Measurements from ENCODE around the gene C2CD5. TPM values are rescaled to one million over a fixed set of nuclear protein-coding genes. Genes with fewer than 3 reads are reported as not detected.

The C2CD5 gene
- total RNA-seq, 1 donor from 2014 or later, result 14.5 TPM

DNA sequence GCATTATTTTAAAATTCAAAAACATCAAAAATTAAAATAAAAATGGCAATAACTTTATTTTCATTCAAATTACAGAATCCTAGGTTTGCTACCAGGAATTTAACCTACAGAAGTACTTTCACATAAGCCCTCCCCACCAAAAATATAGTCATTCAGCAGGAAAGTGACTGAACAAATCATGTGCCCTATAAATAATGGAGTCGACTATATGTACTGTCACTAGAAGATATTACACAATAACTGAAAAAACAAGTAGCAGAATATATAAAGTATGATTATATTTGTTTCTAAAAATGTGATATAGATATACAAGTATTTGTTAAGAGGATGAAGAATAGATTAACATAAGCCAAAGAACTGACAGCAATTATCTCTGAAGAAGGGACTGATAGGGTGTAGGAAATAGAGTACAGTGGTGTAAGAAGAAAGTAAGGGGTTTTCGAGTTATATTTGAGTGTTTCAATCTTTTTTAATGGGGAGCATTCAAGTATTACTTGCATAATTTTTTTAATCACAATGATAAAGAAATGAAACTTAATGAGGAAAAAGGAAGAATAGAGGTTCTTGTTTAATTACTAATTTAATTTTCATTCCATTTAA is 7.9 kb downstream of the C2CD5 start:
- H3K4me3 ChIP-seq (ENCODE audit: low read depth, low read length), result no peak overlapping the region
- no peak for TF ChIP-seq CTCF (conservative IDR thresholded peaks at IDR 0.05; ENCODE audit: low read depth, low read length)
- DNase-seq (ENCODE audit: low read depth), result no peak

DNA sequence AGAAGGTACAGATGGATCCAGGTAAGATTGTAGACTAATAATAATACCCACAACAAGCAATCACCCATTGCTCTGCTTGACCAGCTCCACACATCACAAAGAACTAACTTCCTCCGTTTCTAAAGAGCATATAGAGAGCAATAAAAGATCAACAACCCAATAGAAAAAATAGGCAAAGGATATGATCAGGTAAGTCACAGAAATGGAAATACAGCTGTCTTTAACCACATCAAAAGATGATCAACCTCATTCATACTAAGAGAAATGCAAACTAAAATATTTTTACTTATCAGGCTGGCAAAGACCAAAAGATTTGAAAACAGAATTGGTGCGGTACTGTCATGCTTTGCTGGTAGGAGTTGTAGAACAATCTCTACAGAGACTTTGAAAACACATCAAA is 8.9 kb downstream of the C2CD5 start:
- DNase-seq (ENCODE audit: low read depth), result no peak
- no peak overlapping the region for H3K4me3 ChIP-seq (ENCODE audit: low read depth, low read length)
- TF ChIP-seq CTCF (conservative IDR thresholded peaks at IDR 0.05; ENCODE audit: low read depth, low read length), result no peak

GRCh38 chr12:22535038-22535437 is 9.3 kb downstream of the C2CD5 start:
- DNase-seq (ENCODE audit: low read depth), result no peak

DNA sequence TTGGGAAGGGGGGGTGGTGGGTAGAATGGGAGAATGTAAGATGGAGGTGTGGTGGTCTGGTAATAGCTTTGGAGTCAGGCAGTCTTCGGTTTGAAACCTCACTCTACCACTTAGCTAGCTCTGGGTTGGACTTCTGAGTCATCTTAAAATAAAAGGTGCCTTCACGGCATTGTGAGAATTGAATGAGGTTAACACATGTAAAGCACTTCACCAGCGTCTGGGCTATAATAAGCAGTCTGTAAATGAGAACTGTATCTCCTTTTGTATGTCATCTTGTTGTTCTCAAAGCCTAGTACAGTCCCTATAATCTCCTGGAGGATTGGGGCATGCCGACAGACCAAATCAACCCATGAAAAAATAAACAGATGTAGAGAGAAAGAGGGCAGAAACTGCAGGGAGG is 11.2 kb downstream of the C2CD5 start:
- no peak for TF ChIP-seq CTCF (conservative IDR thresholded peaks at IDR 0.05; ENCODE audit: low read depth, low read length)
- no peak for DNase-seq (ENCODE audit: low read depth)

More at GRCh38 chr12:22535038-22535437, 9.3 kb downstream of the C2CD5 start:
- TF ChIP-seq CTCF (conservative IDR thresholded peaks at IDR 0.05; ENCODE audit: low read depth, low read length), result no peak
- H3K4me3 ChIP-seq (ENCODE audit: low read depth, low read length), result no peak overlapping the region

GRCh38 chr12:22532317-22532716 is 12.0 kb downstream of the C2CD5 start:
- H3K4me3 ChIP-seq (ENCODE audit: low read depth, low read length), result no peak overlapping the region
- DNase-seq (ENCODE audit: low read depth), result no peak
- no peak for TF ChIP-seq CTCF (conservative IDR thresholded peaks at IDR 0.05; ENCODE audit: low read depth, low read length)

More for the DNA sequence above, 11.2 kb downstream of the C2CD5 start:
- H3K4me3 ChIP-seq (ENCODE audit: low read depth, low read length), result no peak overlapping the region

DNA sequence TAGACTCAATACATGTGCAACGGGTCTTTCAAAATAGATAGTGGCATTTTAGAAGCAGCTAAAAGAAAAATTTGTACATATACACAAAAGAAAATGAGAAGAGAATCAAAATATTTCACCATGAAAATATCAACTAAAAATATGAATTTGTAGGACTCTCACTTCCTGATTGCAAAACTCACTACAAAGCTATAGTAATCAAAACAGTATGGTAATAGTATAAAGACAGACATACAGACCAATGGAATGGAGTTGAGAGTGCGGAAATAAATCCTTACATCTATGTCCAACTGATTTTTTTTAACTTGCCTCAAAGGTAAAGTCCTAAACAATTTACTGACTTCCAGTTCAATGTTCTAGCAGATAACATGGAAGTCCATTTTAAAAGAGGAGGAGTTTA is 13.1 kb downstream of the C2CD5 start:
- no peak for TF ChIP-seq CTCF (conservative IDR thresholded peaks at IDR 0.05; ENCODE audit: low read depth, low read length)
- no peak for DNase-seq (ENCODE audit: low read depth)
- H3K4me3 ChIP-seq (ENCODE audit: low read depth, low read length), result no peak overlapping the region

Data from epithelial cell of proximal tubule (primary cell).